HS-5 (cell line): Measurements from ENCODE around the gene UHRF1.
"Not testable (repeated sequence)": the region's sequence is repeated elsewhere in the genome, so short reads cannot be mapped to it uniquely, and the experiment has no call there.

ENCODE experiments used
- DNase-seq: peaks from one replicate; pipeline ENCODE4 v3.0.0-alpha.2; 2012; ENCODE audit warnings: low read depth

Gene UHRF1

GRCh38 chr19:4909156-4909896 is at the start of gene UHRF1:
Gene UHRF1, plus strand, starts transcription at chr19:4909501. Its CDS starts 1,385 bp downstream, at chr19:4910886.
- peak; percentile 32 for DNase-seq

- no peak for DNase-seq
These were observed 49.6 kb upstream of the UHRF1 start for GRCh38 chr19:4859697-4860096.

GRCh38 chr19:4861147-4861546 is 48.2 kb upstream of the UHRF1 start:
- DNase-seq: no peak

DNA sequence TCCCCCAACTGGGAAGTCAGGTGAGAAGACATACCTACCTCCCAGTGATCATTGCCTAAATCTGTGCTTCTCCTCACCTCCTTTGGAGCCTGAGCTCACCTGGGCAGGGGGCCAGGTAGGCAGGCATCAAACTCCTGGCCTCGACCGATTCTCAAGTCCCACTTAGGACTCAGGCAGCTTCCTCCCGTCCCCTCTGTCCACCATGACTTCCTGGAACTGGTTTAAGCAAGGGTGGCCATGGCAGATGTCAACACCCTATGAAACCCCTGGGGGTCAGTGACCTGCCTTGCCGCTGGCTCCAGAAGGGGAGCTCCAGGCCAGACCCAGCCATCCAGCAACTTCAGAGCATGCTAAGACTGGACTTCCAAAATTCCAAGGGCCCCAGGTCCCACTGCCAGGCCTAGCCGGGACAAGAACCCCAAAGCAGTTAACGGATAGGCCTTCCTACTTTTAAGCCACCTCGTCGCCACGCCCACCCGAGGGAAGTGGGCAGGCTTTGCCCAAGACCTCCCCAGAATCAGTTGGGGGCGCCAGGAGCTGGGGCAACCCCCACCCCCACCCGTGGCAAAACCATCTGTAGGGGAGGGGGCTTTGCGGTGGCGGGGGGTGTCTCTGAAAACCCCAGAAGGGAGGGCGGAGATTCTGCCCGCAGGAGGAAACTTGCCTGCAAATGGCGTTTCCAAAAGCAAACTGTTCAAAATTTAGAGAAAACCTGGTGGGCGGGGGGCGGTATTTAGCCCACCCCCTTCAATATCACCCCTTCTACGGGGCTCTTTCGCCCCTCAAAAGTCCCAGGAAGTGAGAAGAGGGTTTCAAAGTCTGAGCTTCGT is 42.5 kb upstream of the UHRF1 start:
- no peak for DNase-seq

DNA sequence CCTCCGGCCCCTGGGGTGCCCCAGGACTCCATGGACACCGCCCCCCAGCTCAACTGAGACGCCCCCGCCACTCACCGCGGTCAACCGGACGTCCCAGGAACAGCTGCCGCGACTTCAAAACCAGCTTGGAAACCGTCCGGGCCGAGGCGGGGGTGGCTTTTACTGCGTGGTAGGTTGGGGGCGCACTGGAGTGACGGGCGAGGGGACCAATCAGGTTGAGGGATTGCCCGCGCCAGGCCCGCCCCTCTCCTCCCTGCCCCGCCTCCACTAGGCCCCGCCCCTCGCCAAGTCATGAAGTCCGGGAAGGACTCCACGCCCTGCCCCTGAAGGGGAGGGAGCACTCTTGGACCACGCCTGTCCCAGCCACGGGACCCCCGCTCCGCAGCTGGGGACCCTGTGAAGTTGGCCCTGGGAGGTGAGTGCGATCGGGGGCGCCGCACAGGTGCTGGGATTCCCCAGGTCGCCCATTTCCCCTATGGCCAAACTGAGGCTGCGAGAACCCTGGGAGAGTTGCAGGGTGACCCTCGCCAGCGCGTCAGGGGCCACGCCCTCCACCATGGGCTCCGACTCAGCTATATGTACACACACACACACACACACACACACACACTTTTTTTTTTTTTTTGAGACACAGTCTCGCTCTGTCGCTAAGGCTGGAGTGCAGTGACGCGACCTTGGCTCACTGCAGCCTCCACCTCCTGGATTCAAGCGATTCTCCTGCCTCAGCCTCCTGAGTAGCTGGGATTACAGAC is 41.6 kb upstream of the UHRF1 start, which contains the start of gene PLIN3:
PLIN3 (minus strand) TSS at position 134 of the 752 bp plus-strand sequence. CDS start 6,273 bp downstream, outside the sequence.
- peak; percentile 84 for DNase-seq

DNA sequence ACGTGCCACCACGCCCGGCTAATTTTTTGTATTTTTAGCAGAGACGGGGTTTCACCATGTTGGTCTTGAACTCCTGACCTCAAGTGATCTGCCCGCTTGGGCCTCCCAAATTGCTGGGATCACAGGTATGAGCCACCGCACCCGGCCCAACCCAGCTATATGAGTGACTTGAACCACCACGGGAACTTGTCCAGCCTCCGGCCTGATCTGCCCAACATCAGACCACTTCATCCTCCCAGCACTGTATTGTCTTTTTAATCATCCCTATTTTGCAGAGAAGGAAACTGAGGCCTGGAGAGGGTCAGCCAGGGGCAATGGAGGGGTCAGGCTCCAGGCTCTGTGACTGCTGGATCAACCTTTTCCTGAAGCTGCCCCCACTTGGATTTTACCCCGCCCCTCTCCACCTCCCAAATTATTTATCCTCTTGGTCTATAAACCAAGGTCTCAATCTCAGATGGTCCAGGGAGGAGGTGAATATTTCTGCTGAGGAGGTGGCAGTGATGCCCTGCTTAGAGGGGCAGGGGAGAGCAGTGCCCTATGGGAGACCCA is 40.9 kb upstream of the UHRF1 start:
- no peak for DNase-seq

DNA sequence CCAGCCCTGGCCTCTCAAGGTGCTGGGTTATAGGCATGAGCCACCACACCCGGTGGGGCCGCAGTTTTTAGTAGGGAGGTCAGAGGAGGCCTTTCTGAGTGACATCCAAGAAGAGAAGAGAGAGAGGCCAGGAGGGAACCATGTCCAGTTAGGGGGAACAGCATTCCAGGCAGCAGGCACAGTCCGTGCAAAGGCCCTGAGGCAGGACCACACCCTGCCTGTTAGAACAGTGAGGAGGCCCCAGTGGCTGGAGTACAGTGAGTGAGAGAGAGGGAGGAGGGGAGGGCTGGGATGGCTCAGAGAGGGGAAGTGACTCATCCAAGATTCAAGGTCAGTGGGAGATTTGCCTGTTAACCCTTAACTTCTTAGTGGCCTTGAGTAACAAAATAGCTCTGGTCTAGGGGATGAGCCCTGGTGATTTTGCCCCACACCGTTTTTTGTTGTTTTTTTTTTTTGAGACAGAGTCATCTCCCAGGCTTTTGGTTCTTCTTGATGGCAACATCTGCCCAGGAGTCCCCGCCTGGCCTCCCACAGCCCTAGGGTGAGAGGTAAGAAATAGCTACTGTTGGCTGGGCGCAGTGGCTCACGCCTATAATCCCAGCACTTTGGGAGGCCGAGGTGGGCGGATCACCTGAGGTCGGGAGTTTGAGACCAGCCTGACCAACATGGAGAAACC is 39.1 kb upstream of the UHRF1 start:
- DNase-seq: peak; percentile 89

GRCh38 chr19:4871711-4872110 is 37.6 kb upstream of the UHRF1 start:
- no peak for DNase-seq

GRCh38 chr19:4873930-4874329 is 35.4 kb upstream of the UHRF1 start:
- no peak for DNase-seq

DNA sequence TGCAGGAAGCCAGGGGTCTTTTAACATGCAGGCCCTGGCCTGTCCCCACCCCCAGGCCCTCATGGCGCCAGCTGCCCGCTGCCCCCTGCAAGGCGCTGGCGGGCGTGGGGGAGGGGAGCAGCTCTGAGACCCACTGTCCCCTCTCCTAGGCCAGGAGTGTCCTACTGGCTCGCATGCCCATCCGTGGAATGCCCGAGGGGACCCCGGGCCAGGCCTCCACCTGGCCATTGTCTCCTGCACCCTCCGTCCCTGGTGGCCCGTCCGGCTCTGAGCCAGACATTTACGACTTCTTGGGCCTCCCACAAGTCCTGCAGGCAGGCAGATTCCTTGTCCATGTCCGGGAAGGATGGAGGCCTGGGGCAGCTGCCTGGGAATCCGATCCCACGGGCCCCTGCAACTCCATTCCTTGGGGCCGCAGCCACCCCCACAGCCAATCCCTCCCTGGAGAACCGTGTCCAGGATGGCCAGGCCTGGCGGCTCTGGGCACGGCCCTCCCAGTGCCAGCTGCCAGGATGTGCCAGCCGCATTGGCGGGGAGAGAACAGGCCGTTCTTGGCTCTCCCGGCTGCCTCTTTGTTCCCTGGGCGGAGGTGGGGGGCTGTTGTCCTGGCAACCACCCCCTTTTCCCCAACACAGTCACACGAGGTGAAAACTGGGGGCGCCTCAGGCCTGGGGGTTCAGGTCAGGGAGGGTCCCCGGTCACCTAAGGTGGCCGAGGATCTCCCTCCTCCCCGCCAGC is 31.4 kb upstream of the UHRF1 start:
- no peak for DNase-seq

DNA sequence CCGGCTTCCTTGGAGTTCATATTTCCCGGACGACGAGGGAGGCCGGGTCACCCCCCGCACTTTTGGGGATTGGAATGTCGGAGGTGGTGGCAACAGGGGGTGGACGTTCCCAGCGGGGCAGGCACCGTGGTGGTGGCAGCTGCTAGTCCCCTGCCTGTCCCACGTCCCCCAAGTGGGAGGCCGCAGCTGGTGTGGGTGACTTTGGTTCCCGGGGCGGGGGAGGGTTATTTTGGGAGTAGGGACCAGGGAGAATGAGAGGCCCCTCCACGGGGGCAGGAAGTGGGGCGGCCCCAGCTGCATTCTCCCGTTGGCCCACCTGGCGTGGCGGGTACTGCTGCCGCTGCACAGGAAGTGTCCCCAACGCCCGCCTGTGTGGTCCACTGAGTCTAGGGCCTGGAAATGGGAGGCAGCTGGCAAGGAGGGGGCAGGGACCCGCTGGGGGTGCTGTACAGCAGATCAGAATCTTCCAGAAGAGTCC is 30.8 kb upstream of the UHRF1 start:
- DNase-seq: no peak

DNA sequence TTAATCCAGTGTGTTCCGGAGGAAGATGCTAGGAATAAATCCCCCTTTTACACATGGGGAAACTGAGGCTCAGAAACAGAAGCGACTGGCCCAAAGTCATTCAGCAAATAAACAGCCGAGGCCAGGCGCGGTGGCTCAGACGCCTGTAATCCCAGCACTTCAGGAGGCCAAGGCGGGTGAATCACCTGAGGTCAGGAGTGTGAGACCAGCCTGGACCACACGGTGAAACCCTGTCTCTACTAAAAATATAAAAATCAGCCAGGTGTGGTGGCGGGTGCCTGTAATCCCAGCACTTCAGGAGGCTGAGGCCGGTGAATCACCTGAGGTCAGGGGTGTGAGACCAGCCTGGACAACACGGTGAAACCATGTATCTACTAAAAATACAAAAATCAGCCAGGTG is 30.3 kb upstream of the UHRF1 start:
- no peak for DNase-seq

GRCh38 chr19:4882874-4883273 is 26.4 kb upstream of the UHRF1 start:
- DNase-seq: not testable (repeated sequence)

GRCh38 chr19:4884993-4885392 is 24.3 kb upstream of the UHRF1 start:
- DNase-seq: not testable (repeated sequence)

DNA sequence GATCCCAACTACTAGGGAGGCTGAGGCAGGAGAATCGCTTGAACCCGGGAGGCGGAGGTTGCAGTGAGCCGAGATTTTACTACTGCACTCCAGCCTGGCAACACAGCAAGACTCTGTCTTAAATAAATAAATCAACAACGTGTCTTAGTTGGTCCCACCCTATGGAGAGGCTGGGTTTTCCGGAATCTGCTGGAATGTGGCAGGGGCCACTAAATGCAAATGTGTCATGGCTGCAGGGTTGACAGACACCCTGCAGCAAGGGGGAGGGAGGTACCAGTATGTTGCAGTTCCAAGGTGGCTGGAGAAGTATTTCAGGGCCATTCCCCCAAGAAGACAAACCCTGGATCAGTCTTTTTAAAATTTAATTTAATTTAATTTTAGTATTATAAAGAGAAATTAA is 21.5 kb upstream of the UHRF1 start:
- DNase-seq: not testable (repeated sequence)

- peak; percentile 82 for DNase-seq
These were observed 20.1 kb upstream of the UHRF1 start for GRCh38 chr19:4889034-4889815.

- no peak for DNase-seq
These were observed 18.2 kb upstream of the UHRF1 start for GRCh38 chr19:4891066-4891465.

GRCh38 chr19:4892962-4893361 is 16.3 kb upstream of the UHRF1 start:
- not testable (repeated sequence) for DNase-seq

GRCh38 chr19:4896372-4896771 is 12.9 kb upstream of the UHRF1 start:
- peak; percentile 37 for DNase-seq

DNA sequence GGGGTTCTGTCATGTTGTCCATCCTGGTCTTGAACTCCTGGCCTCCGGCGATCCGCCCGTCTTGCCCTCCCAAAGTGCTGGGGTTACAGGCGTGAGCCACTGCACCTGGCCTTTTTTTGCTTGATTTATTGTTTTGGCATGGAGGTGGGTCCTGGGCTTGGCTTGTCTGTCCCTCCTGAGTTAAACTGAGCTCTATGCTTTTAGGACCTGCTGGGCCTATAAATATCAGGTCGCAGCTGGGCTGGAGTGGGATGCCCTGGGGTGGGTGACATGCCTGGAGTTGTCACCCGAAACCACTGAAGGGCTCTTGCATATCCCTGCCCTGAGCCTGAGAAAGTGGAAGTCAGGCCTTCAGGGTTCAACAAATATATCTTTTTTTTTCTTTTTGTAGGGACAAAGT is 12.2 kb upstream of the UHRF1 start:
- no peak for DNase-seq
